ENCODE results near the gene ANKRD39.
"Not testable (repeated sequence)": the region's sequence is repeated elsewhere in the genome, so short reads cannot be mapped to it uniquely, and the experiment has no call there.

ANKRD39 gene

DNA sequence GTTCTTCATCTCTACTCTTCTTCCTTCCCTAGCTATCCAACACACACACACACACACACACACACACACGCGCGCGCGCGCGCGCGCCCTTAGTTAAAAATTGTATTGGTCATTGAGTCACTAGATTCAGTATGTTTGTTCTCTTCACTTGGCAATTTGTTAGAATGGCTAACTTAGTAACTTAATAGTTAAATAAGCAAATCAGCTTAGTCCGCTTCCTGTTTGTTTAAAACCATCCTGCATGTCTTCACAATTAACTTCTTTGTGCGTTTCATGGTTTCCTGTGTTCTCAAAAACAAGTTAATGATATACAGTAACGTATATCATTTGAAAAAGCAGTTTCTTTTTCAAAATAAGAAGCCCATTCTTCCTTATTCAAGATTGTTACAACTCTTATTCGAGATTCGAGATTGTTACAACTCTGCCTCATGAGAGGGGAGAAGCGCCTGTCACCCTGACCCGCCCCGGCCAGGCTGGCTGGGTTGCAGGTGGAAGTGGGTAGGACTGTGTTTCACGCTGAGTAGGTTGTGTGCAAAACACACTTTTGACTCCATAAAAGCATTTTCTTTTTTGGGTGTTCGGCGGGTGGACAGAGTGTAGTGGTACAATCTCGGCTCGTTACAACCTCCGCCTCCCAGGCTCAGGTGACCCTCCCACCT, 51.2 kb downstream of the ANKRD39 start:
- no peak for DNase-seq

DNA sequence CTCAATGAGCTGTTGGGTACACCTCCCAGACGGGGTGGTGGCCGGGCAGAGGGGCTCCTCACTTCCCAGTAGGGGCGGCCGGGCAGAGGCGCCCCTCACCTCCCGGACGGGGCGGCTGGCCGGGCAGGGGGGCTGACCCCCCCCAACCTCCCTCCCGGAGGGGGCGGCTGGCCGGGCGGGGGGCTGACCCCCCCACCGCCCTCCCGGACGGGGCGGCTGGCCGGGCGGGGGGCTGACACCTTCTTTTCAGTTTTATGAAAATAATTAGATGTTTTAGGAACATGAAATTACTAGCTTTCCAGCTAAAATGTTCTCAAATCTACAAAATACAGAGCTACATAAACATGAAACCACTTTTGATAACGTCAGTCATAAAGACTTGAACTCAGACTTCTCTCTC, 51.9 kb downstream of the ANKRD39 start:
- DNase-seq: not testable (repeated sequence)

DNA sequence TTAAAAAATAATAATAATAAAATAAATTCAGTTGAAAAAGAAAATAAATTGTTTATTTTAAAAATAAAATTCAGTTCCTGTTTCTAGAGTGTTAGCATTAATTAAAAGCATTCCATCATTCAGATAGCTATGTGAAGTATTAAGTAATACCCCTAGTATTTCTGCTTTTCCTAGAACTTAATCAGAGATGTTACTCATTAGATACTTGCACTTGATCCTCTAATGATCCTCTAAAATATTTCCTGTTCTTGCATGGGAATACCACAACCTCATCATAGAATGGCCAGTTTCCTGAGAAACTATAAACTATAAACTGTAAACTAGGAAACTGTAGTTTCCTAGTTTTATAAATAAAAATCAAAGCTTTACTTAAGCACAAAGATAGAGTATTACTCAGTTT, 52.8 kb downstream of the ANKRD39 start:
- no peak for DNase-seq

DNA sequence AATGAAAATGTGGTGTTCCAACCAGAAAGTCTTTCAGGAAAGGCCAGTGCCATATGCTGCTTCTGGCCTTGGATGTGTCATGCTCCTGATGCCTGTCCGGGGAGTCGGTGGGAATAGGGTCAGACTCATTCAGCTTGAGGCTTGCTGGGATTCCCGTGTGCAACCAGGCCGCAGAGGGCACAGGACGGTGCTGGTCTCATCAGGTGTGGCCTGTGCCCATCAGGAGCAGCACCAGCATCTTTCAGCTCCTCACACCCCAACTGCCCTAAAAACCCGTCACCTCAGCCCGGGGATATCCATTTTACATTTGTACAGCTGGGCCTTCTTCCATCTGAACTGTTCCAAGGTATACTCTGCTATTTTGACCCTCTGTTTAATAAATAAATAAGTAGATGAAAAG, 55.1 kb downstream of the ANKRD39 start:
- DNase-seq: no peak

DNA sequence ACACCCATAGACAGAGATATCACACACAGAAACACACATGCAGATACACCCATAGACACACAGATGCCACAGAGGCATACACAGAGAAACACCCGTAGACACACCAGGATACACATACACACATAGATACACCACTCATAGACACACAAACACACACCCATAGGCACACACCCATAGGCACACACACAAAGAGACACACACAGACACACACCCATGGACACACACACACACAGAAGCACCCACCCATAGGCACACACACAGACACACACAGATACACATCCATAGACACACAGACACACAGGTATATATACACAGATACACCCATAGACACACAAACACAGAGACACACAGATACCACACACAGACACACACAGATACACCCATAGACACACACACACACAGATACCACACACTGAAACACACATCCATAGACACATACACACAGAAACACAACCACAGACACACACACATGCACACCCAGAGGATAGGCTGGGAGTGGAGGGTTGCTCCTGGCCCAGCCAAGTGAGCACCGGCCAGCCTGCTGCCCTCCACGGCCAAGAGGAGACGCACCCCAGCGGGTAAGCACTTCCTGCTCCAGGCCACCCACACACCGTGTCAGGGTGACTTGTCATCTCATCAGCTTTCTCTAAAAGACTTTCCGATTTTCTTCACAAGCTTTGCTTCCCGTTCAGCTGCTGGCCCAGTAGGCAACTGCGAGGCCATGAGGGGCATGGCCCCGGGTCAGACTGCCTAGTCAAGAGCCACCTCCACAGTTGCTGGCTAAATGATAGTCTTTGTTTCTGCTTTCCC, 55.8 kb downstream of the ANKRD39 start:
- DNase-seq: peak; percentile 22

DNA sequence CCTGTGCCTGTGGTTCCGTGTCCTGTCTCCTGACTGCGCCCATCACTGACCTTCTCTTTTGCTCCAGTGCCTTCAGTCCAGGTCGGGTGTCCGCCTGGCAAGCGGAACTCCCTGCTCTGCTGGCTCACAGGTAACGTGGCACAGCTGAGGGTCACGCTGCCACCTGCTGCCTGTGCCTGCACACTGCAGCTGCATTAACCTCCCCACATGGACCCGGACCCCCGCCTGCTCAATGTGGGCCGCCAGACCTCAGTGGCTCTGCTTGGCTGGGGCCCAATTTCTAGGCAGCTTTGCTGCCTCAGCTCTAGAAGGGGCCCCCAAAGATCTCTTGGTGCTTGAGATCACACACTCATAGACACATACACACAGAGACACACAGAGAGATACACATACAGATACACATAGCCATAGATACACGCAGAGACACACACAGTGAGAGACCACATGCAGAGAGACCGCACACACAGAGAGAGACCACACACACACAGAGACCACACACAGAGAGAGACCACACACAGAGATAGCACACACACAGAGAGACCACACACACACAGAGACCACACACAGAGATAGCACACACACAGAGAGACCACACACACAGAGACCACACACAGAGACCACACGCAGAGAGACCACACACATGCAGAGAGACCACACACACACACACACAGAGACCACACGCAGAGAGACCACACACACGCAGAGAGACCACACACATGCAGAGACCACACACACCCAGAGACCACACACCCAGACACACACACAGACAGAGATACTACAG, 56.6 kb downstream of the ANKRD39 start:
- peak; percentile 71 for DNase-seq

DNA sequence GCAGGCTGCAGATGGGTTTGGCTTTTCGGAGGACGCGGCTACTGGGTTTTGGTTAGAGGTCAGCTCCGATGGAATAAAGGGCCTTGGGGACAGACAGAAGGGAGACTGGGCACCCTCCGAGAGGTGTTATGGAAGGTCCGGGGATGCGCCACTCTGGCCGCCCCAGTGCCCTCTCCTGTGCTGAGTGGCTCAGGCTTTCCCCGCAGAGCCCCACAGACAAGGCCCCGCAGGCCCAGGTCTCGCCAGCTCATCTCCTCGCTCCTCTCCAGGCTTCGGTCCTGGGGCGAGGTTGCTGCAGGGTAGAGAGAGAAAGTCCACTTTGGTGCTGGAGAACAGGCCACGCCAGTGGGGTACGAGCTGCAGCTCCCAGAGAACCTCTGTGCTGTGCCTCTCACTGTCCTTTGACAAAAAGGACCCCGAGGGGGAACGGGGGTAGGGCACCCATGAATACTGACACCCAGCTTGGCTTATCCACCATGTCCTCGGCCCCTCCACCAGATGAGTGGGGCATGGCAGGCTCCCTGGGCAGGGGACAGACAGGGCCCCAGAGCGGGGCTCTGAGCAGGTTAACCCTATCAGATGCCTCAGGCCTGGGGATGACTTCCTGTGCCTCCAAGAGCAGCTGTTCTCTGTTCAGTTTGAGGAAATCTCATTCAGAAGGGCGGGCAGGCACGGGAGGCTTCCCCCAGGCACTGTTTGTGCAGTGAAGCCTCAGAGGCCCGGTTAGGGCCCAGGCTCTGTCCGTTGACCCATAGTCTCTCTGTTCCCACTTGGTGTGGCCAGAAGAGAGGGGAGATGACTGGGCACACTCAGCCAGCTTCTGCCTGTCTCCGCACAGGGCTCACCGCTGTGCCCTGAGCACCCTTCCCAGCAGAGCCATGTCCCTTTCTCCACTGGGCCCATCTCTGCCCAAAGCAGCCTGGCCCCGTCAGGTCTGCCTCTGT, 57.5 kb downstream of the ANKRD39 start:
- DNase-seq: no peak

DNA sequence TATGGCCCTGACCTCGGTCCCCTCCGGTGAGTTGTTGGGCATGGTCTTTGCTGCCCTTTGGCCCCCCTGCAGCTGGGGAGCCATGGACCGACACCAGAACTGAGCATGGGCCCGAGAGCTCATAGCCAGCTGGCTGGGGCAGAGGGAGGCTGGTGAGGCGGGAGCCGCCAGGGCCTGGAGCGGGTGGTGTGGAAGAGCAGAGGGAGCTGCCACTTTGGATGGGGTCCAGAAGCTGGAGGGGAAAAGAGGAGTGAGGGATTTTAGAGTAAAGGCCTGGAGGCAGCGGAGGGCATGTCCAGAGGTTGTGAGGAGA, 58.2 kb downstream of the ANKRD39 start:
- DNase-seq: no peak

DNA sequence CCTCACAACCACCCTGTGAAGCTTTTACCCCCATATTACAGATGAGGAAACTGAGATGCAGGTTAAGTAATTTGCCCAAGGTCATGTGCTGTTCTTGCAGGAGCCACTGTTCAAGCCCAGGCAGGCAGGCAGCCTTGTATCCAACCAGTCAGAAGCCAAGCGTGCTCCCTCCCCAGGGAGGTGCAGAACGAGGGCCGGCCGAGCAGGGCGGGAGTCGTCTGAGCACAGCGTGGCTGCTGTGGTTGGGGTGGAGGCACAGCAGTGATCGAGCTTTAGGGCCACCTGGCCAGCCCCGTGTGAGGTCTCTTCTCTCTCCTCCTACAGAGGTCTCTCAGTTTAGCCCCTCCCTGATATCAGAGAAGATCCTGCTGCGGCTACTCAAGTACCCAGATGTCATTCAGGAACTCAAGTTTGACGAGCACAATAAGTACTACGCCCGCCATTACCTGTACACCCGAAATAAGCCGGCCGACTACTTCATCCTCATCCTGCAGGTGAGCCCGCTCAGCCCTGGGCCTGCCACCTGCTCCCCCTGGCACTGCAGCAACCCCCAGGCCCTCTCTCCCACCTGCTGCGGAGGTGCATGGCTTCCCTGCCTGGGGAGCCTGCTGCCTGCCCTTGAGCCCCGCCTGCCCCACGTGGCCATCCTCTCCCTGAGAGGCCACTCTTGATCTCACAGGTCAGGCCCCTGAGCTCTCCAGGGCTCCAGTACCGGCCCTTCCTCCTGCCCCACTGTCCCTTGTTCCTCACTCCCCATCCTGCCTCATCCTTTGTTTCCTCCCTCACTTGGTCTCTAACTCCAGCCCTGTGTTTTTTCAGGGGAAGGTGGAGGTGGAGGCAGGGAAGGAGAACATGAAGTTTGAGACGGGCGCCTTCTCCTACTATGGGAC, 58.8 kb downstream of the ANKRD39 start:
- DNase-seq: no peak
